ENCODE measurements around the gene MED27. TPM values are rescaled to one million over a fixed set of nuclear protein-coding genes. Genes with fewer than 3 reads are reported as not detected.

The MED27 gene
- total RNA-seq, 2 experiments from 2014 or later: 32.5 TPM

DNA sequence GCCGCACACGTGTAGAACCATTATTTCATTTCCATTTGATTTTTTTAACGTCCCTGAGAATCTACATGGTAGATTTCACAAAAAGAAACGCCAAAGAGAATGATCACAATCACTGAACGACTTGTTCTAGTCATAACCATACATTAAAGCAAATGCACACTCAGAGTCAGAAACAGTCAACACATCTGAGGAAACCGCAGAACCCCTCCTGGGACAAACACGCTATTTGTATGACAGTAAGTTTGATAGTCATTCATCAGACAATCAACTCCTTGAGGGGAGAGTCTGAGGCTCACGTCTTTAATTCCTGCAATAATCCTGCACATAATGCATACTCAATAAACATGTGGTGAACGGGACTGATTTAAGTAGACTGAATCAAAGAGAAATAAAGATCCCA, 129.2 kb downstream of the MED27 start:
- no peaks in the 10 kb centered on the region for H3K9me3 Mint-ChIP-seq
- H3K4me3 Mint-ChIP-seq: no peak overlapping the region
- no peaks in the 10 kb centered on the region for H3K27me3 Mint-ChIP-seq
- no peak for TF ChIP-seq CTCF (IDR thresholded peaks at IDR 0.05)
- no peak for ATAC-seq
- H3K27ac Mint-ChIP-seq: no peak overlapping the region
- intact Hi-C loops (cut with micrococcal nuclease): no loop called here
- DNase-seq: no peak
- no peaks in the 10 kb centered on the region for H3K4me1 Mint-ChIP-seq (ENCODE audit: low read depth)
- ChIA-PET POLR2A (no interaction called here), CTCF (no interaction called here)
- no peaks in the 10 kb centered on the region for H3K36me3 Mint-ChIP-seq (ENCODE audit: low read depth)

DNA sequence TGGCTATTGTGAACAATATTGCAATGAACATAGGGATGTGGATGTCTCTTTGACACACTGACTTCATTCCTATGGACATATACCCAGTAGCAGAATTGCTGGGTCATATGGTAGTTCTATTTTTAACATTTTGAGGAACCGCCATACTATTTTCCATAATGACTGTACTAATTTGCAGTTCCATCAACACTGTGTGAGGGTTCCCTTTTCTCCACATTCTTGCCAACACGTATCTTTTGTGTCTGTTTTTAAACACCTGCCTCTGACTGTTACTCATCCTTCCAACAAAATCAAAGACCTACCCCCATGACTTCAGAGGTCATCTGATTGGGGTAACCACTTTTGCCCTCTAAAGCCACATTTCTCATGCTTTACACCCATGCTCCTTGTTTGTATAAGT, 133.5 kb downstream of the MED27 start:
- intact Hi-C loops (cut with micrococcal nuclease): no loop called here
- ChIA-PET POLR2A (no interaction called here), CTCF (no interaction called here)
- Mint-ChIP-seq H3K4me1 (ENCODE audit: low read depth) (no peaks in the 10 kb centered on the region), H3K27me3 (no peaks in the 10 kb centered on the region), H3K4me3 (no peak overlapping the region), H3K9me3 (no peaks in the 10 kb centered on the region), H3K36me3 (ENCODE audit: low read depth) (peaks cover 3% of the 10 kb centered on the region), H3K27ac (no peak overlapping the region)
- no peak for ATAC-seq
- no peak for TF ChIP-seq CTCF (IDR thresholded peaks at IDR 0.05)
- no peak for DNase-seq

DNA sequence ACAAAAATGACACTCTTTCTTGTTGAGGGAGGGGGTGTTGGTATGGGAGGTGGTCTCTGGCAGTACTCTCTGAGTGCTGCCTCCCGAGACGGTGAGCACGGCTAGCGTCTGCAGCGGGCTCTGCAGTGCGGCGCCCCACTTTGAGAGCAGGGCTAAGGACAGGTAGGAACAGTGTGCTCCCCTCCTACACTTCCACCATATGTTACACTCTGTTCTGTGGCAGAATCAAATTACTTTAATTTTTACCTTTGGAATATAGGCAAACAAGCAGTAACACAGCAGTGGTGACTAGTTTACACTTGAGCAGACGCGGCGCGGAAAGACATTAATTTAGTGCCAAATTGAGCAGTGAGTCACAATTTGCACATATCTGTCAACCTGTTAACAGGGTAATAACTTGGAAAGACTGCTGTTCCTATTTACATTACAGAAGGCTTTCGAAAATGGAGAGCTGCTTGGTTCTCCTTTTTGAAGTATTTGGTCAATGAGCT, 136.3 kb downstream of the MED27 start:
- intact Hi-C loops (cut with micrococcal nuclease): no loop called here
- ATAC-seq: no peak
- Mint-ChIP-seq H3K36me3 (ENCODE audit: low read depth) (peaks cover 6% of the 10 kb centered on the region), H3K27me3 (no peaks in the 10 kb centered on the region), H3K9me3 (no peaks in the 10 kb centered on the region), H3K4me3 (no peak overlapping the region), H3K27ac (no peak overlapping the region), H3K4me1 (ENCODE audit: low read depth) (no peaks in the 10 kb centered on the region)
- POLR2A ChIA-PET: no interaction called here
- CTCF ChIA-PET: no interaction called here
- TF ChIP-seq CTCF (IDR thresholded peaks at IDR 0.05): no peak
- DNase-seq: no peak

DNA sequence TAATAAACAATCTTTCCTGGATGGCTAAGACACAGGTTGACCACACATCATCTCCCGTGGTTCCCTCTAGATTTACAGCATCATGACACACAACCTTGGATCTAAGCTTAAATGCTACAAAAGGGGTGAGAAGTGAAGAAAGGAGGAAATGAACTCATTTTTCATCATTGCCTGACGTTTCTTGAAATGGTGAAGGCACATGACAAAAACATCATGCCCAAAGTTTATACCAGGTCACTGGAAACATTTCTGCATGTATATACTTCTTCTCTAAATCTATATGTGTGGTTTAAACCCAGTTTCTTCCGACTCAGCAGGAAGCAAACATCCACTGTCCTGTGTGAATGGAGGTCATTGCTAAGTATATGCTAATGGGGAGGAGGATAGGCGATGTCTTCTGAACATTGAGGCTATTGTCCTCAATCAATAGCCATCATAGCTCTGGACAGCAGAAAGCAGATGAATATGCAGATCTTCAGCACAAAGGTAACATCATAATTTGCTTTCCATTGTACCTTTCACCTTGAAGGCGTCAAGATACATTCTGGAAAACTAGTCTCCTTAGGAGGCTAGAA, 137.4 kb downstream of the MED27 start:
- Mint-ChIP-seq H3K36me3 (ENCODE audit: low read depth) (peaks cover 12% of the 10 kb centered on the region), H3K27ac (no peak overlapping the region), H3K4me1 (ENCODE audit: low read depth) (no peaks in the 10 kb centered on the region), H3K4me3 (no peak overlapping the region), H3K27me3 (no peaks in the 10 kb centered on the region), H3K9me3 (no peaks in the 10 kb centered on the region)
- no peak for ATAC-seq
- no peak for DNase-seq
- ChIA-PET CTCF (no interaction called here), POLR2A (no interaction called here)
- no peak for TF ChIP-seq CTCF (IDR thresholded peaks at IDR 0.05)
- intact Hi-C loops (cut with micrococcal nuclease): no loop called here

DNA sequence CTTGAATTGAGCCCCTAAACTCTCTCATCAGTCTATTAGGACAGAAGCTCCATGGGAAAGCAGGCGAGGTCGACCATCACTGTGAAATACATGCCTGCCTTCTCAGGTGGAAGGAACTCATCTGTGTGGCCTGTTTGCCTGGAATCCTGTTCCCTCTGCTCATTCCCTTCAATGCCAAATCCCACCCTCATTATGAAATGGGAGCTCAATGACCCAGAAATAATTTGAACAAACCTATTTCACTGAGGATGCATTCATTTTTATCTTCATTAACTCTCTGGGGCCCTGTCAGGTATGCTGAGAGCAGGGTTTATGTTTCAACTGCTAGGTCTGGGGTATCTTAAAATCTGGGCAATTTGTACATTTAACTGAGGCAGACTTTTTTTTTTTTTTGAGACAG, 142.2 kb downstream of the MED27 start:
- intact Hi-C loops (cut with micrococcal nuclease): no loop called here
- Mint-ChIP-seq H3K27me3 (no peaks in the 10 kb centered on the region), H3K27ac (no peak overlapping the region), H3K4me1 (ENCODE audit: low read depth) (no peaks in the 10 kb centered on the region), H3K9me3 (no peaks in the 10 kb centered on the region), H3K4me3 (no peak overlapping the region), H3K36me3 (ENCODE audit: low read depth) (peaks cover 26% of the 10 kb centered on the region)
- no peak for TF ChIP-seq CTCF (IDR thresholded peaks at IDR 0.05)
- CTCF ChIA-PET: no interaction called here
- POLR2A ChIA-PET: no interaction called here
- ATAC-seq (no peak), DNase-seq (no peak)
